Smooth muscle cell (in vitro differentiated cells): ENCODE measurements around the gene DAAM2. TPM values are rescaled to one million over a fixed set of nuclear protein-coding genes. Genes with fewer than 3 reads are reported as not detected.

Source experiments
- DNase-seq: peaks from one replicate; lab custom pipeline; 2025; ENCODE audit not compliant: unreplicated experiment; lab: John Stamatoyannopoulos, UW
- H2AFZ ChIP-seq: fragments of 200-600 bp; sonication (generic); 2 replicates; pipeline ENCODE4 v1.6.0; 2016; ENCODE audit warnings: antibody characterized with exemption, low read depth, mild to moderate bottlenecking
- H3F3A ChIP-seq: fragments of 200-600 bp; sonication (generic); 2 replicates; pipeline ENCODE4 v1.6.0; 2017; ENCODE audit warnings: antibody characterized with exemption, low read depth
- H3K27ac ChIP-seq: fragments of 200-600 bp; sonication (generic); 2 replicates; pipeline ENCODE4 v1.5.1; 2016; ENCODE audit warnings: low read depth, mild to moderate bottlenecking
- H3K27me3 ChIP-seq: fragments of 200-600 bp; sonication (generic); 2 replicates; pipeline ENCODE4 v1.6.1; 2016; ENCODE audit warnings: low read depth, mild to moderate bottlenecking
- H3K36me3 ChIP-seq: fragments of 200-600 bp; sonication (generic); 2 replicates; pipeline ENCODE4 v1.5.1; 2016; ENCODE audit warnings: low read depth
- H3K4me1 ChIP-seq: fragments of 200-600 bp; sonication (generic); 2 replicates; pipeline ENCODE4 v1.5.1; 2016; ENCODE audit warnings: low read depth
- H3K4me2 ChIP-seq: fragments of 200-600 bp; sonication (generic); 2 replicates; pipeline ENCODE4 v1.6.0; 2016; ENCODE audit warnings: mild to moderate bottlenecking
- H3K4me3 ChIP-seq: fragments of 200-600 bp; sonication (generic); 2 replicates; pipeline ENCODE4 v1.5.1; 2016; ENCODE audit warnings: mild to moderate bottlenecking
- H3K79me2 ChIP-seq: fragments of 200-600 bp; sonication (generic); 2 replicates; pipeline ENCODE4 v1.6.0; 2016; ENCODE audit warnings: low read depth, mild to moderate bottlenecking
- H3K9ac ChIP-seq: fragments of 200-600 bp; sonication (generic); 2 replicates; pipeline ENCODE4 v1.6.0; 2016; ENCODE audit warnings: low read depth
- H3K9me3 ChIP-seq: fragments of 200-600 bp; sonication (generic); replicated peaks from 2 replicates; pipeline ENCODE4 v1.5.1; 2016; ENCODE audit warnings: low read depth
- H4K20me1 ChIP-seq: fragments of 200-600 bp; sonication (generic); 2 replicates; pipeline ENCODE4 v1.6.0; 2016; ENCODE audit warnings: low read depth
- WGBS: methylation state at CpG from one replicate; pipeline ENCODE4 v1.1.7; 2016; ENCODE audit warnings: low lambda C conversion rate; 5-methylcytosine and 5-hydroxymethylcytosine counted together
- polyA plus RNA-seq: library from polyadenylated mRNA; unstranded; fragments of >200 nt; fragmentation: Nextera tagmentation; extraction: Ambion mirVana; gene quantifications from 2 replicates; pipeline ENCODE4 v1.2.1, GENCODE V29; 2016
- total RNA-seq: library from RNA; depleted of rRNA; stranded (reverse); fragments of >200 nt; gene quantifications from 2 replicates; pipeline ENCODE4 v1.2.3, GENCODE V29; 2014
- TF ChIP-seq, protein P1 (sequence below): fragments of 200-600 bp; sonication (generic); IDR thresholded peaks from 2 replicates; pipeline ENCODE4 v1.5.1; 2017; ENCODE audit warnings: borderline replicate concordance, mild to moderate bottlenecking, antibody characterized with exemption; ENCODE audit not compliant: insufficient read depth, poor library complexity, severe bottlenecking

The DAAM2 gene
- total and polyA plus RNA-seq, 2 experiments from 2014 or later, result 26.5 to 29.8 TPM

DNA sequence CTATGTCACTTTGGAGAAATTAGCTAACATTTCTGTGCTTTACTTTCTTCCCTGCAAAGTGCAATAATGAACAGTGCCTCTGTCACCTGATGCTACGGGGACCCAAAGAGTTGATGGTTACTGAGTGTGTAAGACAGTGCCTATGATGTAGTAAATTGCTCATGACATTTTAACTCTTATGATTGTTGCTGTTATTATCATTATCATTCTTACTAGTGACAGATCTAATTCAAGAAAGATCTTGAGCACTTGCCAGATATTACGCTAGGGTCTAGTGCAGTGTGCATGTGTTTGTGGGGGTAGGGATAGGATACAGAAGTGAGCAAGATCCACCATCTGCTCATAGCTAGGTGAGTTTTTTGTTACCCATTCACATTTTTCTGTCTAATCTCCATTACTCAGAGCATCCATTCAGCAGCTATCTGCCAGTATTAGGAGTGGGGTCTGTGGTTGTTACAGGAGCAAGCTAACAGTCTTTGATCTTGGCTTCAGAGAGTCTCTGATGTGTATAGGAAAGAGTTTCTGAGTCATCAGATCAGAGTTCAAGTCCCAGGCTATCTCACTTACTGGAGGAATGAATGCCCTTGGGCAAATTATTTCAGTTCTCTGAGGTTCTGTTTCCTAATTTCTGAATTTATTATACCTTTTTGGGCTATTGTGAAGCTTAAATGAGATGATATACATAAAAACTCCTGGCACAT is 33.1 kb upstream of the DAAM2 start:
- no peak overlapping the region for H3K4me3 ChIP-seq
- H3F3A ChIP-seq, result peaks cover 10% of the 10 kb centered on the region
- H4K20me1 ChIP-seq, result no peaks in the 10 kb centered on the region
- H3K36me3 ChIP-seq, result no peaks in the 10 kb centered on the region
- DNase-seq, result no peak
- H3K79me2 ChIP-seq, result no peaks in the 10 kb centered on the region
- no peaks in the 10 kb centered on the region for H3K27me3 ChIP-seq
- H3K9me3 ChIP-seq, result no peaks in the 10 kb centered on the region
- H3K27ac ChIP-seq, result no peak overlapping the region
- H2AFZ ChIP-seq, result no peak overlapping the region
- H3K4me2 ChIP-seq, result no peak overlapping the region
- WGBS, result 86% methylated on average over 2 of the region's 2 CpGs
- TF ChIP-seq, protein P1, sequence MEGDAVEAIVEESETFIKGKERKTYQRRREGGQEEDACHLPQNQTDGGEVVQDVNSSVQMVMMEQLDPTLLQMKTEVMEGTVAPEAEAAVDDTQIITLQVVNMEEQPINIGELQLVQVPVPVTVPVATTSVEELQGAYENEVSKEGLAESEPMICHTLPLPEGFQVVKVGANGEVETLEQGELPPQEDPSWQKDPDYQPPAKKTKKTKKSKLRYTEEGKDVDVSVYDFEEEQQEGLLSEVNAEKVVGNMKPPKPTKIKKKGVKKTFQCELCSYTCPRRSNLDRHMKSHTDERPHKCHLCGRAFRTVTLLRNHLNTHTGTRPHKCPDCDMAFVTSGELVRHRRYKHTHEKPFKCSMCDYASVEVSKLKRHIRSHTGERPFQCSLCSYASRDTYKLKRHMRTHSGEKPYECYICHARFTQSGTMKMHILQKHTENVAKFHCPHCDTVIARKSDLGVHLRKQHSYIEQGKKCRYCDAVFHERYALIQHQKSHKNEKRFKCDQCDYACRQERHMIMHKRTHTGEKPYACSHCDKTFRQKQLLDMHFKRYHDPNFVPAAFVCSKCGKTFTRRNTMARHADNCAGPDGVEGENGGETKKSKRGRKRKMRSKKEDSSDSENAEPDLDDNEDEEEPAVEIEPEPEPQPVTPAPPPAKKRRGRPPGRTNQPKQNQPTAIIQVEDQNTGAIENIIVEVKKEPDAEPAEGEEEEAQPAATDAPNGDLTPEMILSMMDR, result no peak
- no peak overlapping the region for H3K9ac ChIP-seq
- peaks cover 4% of the 10 kb centered on the region for H3K4me1 ChIP-seq

DNA sequence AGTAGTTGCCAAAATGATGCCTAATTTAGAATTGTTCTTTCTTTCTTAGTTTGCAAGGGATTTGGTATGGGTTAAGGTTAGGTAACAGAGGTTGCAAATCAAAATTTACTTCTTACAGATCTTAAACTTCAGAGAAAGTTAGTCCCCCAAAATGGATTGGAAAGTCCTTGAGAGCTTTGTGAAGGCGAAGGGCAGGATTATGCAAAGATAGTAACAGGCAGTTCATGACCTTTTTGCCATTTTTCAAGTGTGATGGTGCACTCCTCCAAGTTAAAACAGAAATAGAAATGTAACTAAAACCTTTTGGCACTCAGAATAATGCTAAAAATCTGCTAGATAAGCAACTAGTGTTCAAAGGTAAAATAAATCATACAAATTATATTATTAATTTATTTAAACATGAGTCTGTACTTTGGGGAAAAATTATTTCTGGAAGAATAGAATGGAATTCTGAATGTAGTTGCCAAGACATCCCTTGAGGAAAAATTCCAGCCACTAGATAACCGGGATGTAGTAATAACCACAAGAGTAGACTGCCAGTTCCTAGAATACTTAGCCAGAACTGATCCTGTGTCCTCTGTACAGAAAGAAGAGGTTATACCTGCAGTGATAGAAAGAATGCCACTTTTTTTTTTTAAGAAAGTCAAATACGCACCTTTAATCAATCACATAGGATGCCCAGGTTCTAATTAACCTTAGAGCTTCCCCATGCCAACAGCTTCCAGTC is 31.8 kb upstream of the DAAM2 start:
- Histone ChIP-seq H3F3A (no peaks in the 10 kb centered on the region), H4K20me1 (no peaks in the 10 kb centered on the region), H3K36me3 (no peaks in the 10 kb centered on the region), H3K79me2 (no peaks in the 10 kb centered on the region), H3K27ac (no peak overlapping the region), H3K27me3 (no peaks in the 10 kb centered on the region), H3K4me3 (no peak overlapping the region), H3K4me2 (no peak overlapping the region), H2AFZ (no peak overlapping the region), H3K4me1 (no peaks in the 10 kb centered on the region), H3K9me3 (no peaks in the 10 kb centered on the region), H3K9ac (no peak overlapping the region)
- TF ChIP-seq, protein P1, result no peak
- DNase-seq, result no peak
- 61% methylated on average over 3 of the region's 3 CpGs for WGBS

DNA sequence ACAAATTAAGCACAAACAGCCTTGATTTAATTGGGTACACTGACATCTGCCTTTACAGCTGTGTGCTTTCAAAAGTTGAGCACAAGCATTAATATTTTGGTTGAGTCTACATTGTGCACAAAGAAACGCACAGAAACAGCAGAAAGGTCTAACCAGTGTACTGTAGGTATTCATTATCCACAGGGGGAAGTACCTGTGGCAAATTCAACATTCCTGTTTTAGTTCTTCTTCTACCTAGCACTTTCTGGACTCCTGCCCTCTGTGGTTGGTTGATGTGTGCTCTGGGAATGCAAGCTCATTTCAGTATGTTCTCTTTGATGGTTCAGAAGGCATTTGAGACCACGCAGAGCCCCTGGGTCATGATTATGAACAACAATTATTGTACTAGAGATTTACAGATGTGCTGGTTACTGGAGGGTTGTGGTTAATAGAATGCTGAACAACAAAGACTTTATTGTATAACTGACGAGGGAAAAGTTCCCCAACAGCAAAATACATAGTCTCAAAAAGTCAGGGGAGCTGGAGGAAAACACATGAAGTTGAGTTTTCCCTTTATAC is 26.6 kb upstream of the DAAM2 start:
- TF ChIP-seq, protein P1, result no peak
- Histone ChIP-seq H3K36me3 (no peaks in the 10 kb centered on the region), H3K27me3 (no peaks in the 10 kb centered on the region), H3K4me2 (no peak overlapping the region), H2AFZ (no peak overlapping the region), H3K79me2 (no peaks in the 10 kb centered on the region), H3F3A (no peaks in the 10 kb centered on the region), H3K9me3 (no peaks in the 10 kb centered on the region), H3K9ac (no peak overlapping the region), H3K27ac (no peak overlapping the region), H3K4me3 (no peak overlapping the region), H3K4me1 (peaks cover 3% of the 10 kb centered on the region), H4K20me1 (no peaks in the 10 kb centered on the region)
- DNase-seq, result no peak
- 67% methylated on average over 3 of the region's 3 CpGs for WGBS
